Measurements from ENCODE around the gene OSTN. TPM values are rescaled to one million over a fixed set of nuclear protein-coding genes. Genes with fewer than 3 reads are reported as not detected.
A peak's percentile ranks its signal among the peaks of the same experiment; 100 is the strongest.

Gene OSTN
- polyA plus RNA-seq, 1 of the 3 experiments (the other 2 are of a cell fraction), result 0.02 TPM

DNA sequence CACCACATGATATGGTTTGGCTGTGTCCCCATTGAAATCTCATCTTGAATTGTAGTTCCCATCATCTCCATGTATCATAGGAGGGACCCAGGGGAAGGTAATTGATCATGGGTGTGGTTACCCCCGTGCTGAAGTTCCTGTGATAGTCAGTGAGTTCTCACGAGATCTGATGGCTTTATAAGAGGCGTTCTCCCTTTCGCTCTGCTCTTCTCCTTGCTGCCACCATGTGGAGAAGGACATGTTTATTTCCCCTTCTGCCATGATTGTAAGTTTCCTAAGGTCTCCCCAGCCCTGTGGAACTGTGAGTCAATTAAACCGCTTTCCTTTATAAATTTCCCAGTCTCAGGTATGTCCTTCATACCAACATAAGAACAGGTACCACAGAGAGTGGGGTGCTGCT is 21.9 kb downstream of the OSTN start:
- H3K9ac ChIP-seq, result no peak overlapping the region
- 24% methylated on average over 5 of the region's 5 CpGs for WGBS (ENCODE audit: low lambda C conversion rate)
- no peaks in the 10 kb centered on the region for H3F3A ChIP-seq (replicated peaks; ENCODE audit: insufficient read depth)
- no peaks in the 10 kb centered on the region for H4K20me1 ChIP-seq (ENCODE audit: insufficient read depth)
- no peak overlapping the region for H3K27ac ChIP-seq (ENCODE audit: low read depth in 2 of 2, low read length in 1 of 2)
- POLR2A ChIA-PET, result no interaction called here
- no peaks in the 10 kb centered on the region for H3K36me3 ChIP-seq (replicated peaks in 1 of 2; ENCODE audit: control insufficient read depth in 1 of 2, insufficient read depth in 2 of 2, low read length in 1 of 2)
- no peaks in the 10 kb centered on the region for H3K9me3 ChIP-seq
- no peak overlapping the region for H3K4me2 ChIP-seq
- no peak for DNase-seq
- H3K79me2 ChIP-seq (ENCODE audit: insufficient read depth), result no peaks in the 10 kb centered on the region
- no peak for TF ChIP-seq MXI1 (IDR thresholded peaks at IDR 0.05; ENCODE audit: low read depth, low read length)
- TF ChIP-seq, protein P1, sequence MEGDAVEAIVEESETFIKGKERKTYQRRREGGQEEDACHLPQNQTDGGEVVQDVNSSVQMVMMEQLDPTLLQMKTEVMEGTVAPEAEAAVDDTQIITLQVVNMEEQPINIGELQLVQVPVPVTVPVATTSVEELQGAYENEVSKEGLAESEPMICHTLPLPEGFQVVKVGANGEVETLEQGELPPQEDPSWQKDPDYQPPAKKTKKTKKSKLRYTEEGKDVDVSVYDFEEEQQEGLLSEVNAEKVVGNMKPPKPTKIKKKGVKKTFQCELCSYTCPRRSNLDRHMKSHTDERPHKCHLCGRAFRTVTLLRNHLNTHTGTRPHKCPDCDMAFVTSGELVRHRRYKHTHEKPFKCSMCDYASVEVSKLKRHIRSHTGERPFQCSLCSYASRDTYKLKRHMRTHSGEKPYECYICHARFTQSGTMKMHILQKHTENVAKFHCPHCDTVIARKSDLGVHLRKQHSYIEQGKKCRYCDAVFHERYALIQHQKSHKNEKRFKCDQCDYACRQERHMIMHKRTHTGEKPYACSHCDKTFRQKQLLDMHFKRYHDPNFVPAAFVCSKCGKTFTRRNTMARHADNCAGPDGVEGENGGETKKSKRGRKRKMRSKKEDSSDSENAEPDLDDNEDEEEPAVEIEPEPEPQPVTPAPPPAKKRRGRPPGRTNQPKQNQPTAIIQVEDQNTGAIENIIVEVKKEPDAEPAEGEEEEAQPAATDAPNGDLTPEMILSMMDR (IDR thresholded peaks at IDR 0.05), result peak; percentile 29
- TF ChIP-seq EZH2phosphoT487 (IDR thresholded peaks at IDR 0.05; ENCODE audit: borderline replicate concordance, low read depth), result no peak
- TF ChIP-seq, protein P2, sequence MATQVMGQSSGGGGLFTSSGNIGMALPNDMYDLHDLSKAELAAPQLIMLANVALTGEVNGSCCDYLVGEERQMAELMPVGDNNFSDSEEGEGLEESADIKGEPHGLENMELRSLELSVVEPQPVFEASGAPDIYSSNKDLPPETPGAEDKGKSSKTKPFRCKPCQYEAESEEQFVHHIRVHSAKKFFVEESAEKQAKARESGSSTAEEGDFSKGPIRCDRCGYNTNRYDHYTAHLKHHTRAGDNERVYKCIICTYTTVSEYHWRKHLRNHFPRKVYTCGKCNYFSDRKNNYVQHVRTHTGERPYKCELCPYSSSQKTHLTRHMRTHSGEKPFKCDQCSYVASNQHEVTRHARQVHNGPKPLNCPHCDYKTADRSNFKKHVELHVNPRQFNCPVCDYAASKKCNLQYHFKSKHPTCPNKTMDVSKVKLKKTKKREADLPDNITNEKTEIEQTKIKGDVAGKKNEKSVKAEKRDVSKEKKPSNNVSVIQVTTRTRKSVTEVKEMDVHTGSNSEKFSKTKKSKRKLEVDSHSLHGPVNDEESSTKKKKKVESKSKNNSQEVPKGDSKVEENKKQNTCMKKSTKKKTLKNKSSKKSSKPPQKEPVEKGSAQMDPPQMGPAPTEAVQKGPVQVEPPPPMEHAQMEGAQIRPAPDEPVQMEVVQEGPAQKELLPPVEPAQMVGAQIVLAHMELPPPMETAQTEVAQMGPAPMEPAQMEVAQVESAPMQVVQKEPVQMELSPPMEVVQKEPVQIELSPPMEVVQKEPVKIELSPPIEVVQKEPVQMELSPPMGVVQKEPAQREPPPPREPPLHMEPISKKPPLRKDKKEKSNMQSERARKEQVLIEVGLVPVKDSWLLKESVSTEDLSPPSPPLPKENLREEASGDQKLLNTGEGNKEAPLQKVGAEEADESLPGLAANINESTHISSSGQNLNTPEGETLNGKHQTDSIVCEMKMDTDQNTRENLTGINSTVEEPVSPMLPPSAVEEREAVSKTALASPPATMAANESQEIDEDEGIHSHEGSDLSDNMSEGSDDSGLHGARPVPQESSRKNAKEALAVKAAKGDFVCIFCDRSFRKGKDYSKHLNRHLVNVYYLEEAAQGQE (IDR thresholded peaks at IDR 0.05; ENCODE audit: low read depth, low read length), result no peak
- peak; percentile 12 for TF ChIP-seq CHD2 (IDR thresholded peaks at IDR 0.05; ENCODE audit: low read length, partially characterized antibody)
- H3K4me3 ChIP-seq (ENCODE audit: low read depth in 2 of 2, low read length in 1 of 2), result 0 out of 4 replicates have a peak overlapping the region, but pooled peaks of 1 of the 2 experiments have one; percentile 8
- H3K9me2 ChIP-seq, result no peaks in the 10 kb centered on the region
- no peaks in the 10 kb centered on the region for H3K4me1 ChIP-seq (ENCODE audit: control insufficient read depth in 1 of 2, insufficient read depth in 2 of 2, low read depth in 1 of 2, low read length in 1 of 2)
- no peak overlapping the region for H2AFZ ChIP-seq (ENCODE audit: low read depth)
- CTCF ChIA-PET, result no interaction called here
- H3K27me3 ChIP-seq (ENCODE audit: insufficient read depth), result no peaks in the 10 kb centered on the region

DNA sequence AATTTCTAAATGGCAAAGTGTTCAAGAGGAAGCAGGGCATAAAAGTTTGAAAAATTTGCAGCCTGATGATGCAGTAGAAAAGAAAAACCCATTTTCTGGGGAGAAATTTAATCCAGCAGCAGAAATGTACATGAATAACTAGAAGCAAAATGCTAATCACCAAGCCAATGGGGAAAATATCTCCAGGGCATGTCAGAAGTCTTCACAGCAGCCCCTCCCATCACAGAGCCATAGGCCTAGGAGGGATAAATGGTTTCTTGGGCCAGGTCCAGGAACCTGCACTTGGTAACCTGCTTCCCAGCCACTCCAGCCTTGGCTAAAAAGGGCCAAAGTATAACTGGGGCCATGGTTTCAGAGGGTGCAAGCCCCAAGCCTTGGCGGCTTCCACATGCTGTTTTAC is 22.6 kb downstream of the OSTN start:
- no peaks in the 10 kb centered on the region for H3K36me3 ChIP-seq (replicated peaks in 1 of 2; ENCODE audit: control insufficient read depth in 1 of 2, insufficient read depth in 2 of 2, low read length in 1 of 2)
- no peak overlapping the region for H3K4me2 ChIP-seq
- H3F3A ChIP-seq (replicated peaks; ENCODE audit: insufficient read depth), result no peaks in the 10 kb centered on the region
- H3K9me2 ChIP-seq, result no peaks in the 10 kb centered on the region
- CTCF ChIA-PET, result no interaction called here
- WGBS (ENCODE audit: low lambda C conversion rate), result 40% methylated on average over 1 of the region's 1 CpG
- H3K4me3 ChIP-seq (ENCODE audit: low read depth in 2 of 2, low read length in 1 of 2), result no peak overlapping the region
- no peaks in the 10 kb centered on the region for H3K4me1 ChIP-seq (ENCODE audit: control insufficient read depth in 1 of 2, insufficient read depth in 2 of 2, low read depth in 1 of 2, low read length in 1 of 2)
- no peaks in the 10 kb centered on the region for H3K79me2 ChIP-seq (ENCODE audit: insufficient read depth)
- TF ChIP-seq EZH2phosphoT487 (IDR thresholded peaks at IDR 0.05; ENCODE audit: borderline replicate concordance, low read depth) (no peak), JUND (IDR thresholded peaks at IDR 0.05) (no peak), FOXJ3 (CRISPR knock-in tag; IDR thresholded peaks at IDR 0.05) (no peak), EP300 (IDR thresholded peaks at IDR 0.05; ENCODE audit: borderline replicate concordance in 1 of 2, low read depth in 1 of 2, low read length in 1 of 2) (no peak), FOSL2 (IDR thresholded peaks at IDR 0.05; ENCODE audit: borderline replicate concordance, low read depth) (no peak), NRF1 (IDR thresholded peaks at IDR 0.05; ENCODE audit: low read depth, low read length) (no peak), FOXM1 (IDR thresholded peaks at IDR 0.05; ENCODE audit: low read depth) (no peak), ELF1 (IDR thresholded peaks at IDR 0.05) (no peak), SMC3 (IDR thresholded peaks at IDR 0.05; ENCODE audit: low read depth, low read length) (no peak), TCF12 (IDR thresholded peaks at IDR 0.05) (no peak), NFIC (IDR thresholded peaks at IDR 0.05; ENCODE audit: borderline replicate concordance) (no peak), RCOR1 (IDR thresholded peaks at IDR 0.05; ENCODE audit: low read length) (no peak), SIN3A (IDR thresholded peaks at IDR 0.05; ENCODE audit: borderline replicate concordance, low read depth, low read length) (no peak), TEAD4 (IDR thresholded peaks at IDR 0.05; ENCODE audit: borderline replicate concordance, insufficient read depth) (no peak)
- TF ChIP-seq, protein P3, sequence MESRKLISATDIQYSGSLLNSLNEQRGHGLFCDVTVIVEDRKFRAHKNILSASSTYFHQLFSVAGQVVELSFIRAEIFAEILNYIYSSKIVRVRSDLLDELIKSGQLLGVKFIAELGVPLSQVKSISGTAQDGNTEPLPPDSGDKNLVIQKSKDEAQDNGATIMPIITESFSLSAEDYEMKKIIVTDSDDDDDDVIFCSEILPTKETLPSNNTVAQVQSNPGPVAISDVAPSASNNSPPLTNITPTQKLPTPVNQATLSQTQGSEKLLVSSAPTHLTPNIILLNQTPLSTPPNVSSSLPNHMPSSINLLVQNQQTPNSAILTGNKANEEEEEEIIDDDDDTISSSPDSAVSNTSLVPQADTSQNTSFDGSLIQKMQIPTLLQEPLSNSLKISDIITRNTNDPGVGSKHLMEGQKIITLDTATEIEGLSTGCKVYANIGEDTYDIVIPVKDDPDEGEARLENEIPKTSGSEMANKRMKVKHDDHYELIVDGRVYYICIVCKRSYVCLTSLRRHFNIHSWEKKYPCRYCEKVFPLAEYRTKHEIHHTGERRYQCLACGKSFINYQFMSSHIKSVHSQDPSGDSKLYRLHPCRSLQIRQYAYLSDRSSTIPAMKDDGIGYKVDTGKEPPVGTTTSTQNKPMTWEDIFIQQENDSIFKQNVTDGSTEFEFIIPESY (IDR thresholded peaks at IDR 0.05; ENCODE audit: borderline replicate concordance, low read depth), result no peak
- TF ChIP-seq, protein P4, sequence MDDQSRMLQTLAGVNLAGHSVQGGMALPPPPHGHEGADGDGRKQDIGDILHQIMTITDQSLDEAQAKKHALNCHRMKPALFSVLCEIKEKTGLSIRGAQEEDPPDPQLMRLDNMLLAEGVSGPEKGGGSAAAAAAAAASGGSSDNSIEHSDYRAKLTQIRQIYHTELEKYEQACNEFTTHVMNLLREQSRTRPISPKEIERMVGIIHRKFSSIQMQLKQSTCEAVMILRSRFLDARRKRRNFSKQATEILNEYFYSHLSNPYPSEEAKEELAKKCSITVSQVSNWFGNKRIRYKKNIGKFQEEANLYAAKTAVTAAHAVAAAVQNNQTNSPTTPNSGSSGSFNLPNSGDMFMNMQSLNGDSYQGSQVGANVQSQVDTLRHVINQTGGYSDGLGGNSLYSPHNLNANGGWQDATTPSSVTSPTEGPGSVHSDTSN (IDR thresholded peaks at IDR 0.05), result no peak
- H3K9me3 ChIP-seq, result no peaks in the 10 kb centered on the region
- DNase-seq, result no peak
- H4K20me1 ChIP-seq (ENCODE audit: insufficient read depth), result no peaks in the 10 kb centered on the region
- no peak overlapping the region for H3K27ac ChIP-seq (ENCODE audit: low read depth in 2 of 2, low read length in 1 of 2)
- POLR2A ChIA-PET, result no interaction called here
- no peaks in the 10 kb centered on the region for H3K27me3 ChIP-seq (ENCODE audit: insufficient read depth)
- no peak overlapping the region for H3K9ac ChIP-seq
- no peak overlapping the region for H2AFZ ChIP-seq (ENCODE audit: low read depth)
